GM21717 (cell line): ENCODE data around the gene MAP4K5.
A peak's percentile ranks its signal among the peaks of the same experiment; 100 is the strongest.
"Not testable (repeated sequence)": the region's sequence is repeated elsewhere in the genome, so short reads cannot be mapped to it uniquely, and the experiment has no call there.

Experiments used
- ATAC-seq: cut with Tn5 transposase; IDR thresholded peaks from one replicate; pipeline ENCODE4 v1.9.1; 2021; ENCODE audit warnings: mild to moderate bottlenecking, moderate library complexity; ENCODE audit not compliant: unreplicated experiment

The MAP4K5 gene

GRCh38 chr14:50532502-50533240, at the start of gene MAP4K5:
TSS of gene MAP4K5 (minus strand) at chr14:50532569. CDS start at chr14:50532049, 520 bp downstream.
- ATAC-seq: peak; percentile 96

- ATAC-seq: no peak
Observed at GRCh38 chr14:50578433-50578832, 46.1 kb upstream of the MAP4K5 start.

DNA sequence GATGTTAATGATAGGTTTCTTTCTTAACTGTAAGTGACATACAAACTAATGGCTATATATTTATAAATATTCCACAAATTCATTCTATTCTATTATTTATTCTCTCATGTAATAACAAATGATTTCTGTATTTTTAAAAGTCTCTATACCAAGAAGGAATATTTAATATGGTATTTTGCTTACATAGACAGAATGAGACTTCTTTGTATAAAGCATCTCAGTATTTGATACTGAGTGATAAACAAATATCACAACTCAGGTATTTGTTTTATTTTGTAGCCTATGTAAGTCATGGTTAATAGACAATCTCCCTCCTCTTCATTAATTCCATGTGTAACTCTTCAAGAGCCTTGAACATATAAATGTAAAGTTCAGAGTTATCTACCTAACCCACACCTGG, 45.6 kb upstream of the MAP4K5 start:
- ATAC-seq: no peak

- no peak for ATAC-seq
Observed at GRCh38 chr14:50575769-50576168, 43.4 kb upstream of the MAP4K5 start.

DNA sequence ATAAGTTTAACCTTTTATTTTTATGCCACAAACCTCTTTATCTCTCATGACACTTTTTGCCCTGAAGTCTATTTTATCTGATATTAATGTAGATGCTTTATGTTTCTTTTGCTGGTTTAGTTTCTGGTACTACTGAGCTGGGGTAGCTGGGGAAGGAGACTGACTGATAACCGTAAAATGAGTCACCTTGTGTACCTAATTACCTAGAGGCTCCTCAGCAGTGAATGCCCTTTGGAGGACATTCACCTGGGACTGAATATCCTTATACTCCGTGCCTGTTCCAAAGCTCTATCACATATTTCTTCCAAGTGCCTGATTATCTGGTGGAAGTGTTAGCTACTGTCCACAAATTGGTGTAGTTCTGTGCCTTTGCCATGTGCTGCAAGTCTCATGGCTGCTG, 41.5 kb upstream of the MAP4K5 start:
- ATAC-seq: no peak

DNA sequence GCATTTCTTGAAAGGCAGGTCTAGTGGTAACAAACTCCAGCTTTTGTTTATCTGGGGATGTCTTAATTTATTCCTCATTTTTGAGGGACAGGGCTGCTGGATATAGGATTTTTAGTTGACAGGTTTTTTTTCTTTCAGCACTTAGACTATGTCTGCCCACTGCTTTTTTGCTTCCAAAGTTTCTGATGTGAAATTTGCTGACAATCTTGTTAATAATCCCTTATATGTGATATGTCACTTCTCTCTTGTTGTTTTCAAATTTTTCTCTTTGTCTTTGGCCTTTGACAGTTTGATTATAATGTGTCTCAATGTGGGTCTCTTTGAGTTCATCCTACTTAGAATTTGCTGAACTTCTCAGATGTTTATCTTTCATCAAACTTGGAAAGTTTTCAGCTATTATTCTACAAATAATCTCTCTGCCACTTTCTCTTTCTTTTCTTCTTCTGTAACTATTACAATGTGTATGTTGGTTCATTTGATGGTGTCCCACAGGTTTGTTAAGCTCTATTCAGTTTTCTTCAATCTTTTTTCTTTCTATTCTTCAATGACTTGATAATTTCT, 37.4 kb upstream of the MAP4K5 start:
- no peak for ATAC-seq

- no peak for ATAC-seq
Observed at GRCh38 chr14:50562841-50563240, 30.5 kb upstream of the MAP4K5 start.

DNA sequence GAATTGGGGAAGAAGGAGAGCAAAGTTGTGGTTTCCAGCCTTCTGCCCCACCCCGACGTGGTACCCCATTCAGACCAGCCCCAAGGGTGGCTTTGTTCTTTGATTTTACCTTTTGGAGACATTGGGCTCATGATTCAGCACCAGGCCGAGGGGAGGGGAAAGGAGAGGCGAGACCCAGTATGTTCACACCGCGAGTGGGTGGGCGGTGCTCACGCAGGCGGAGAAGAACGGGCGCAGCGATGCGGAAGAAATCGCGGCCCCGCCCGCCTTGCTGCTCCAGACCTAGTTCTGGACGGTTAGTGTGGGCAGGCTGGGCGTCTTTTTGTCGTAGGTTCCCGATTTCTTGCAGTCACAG, 28.5 kb upstream of the MAP4K5 start:
- ATAC-seq: no peak

- ATAC-seq: no peak
Observed at GRCh38 chr14:50559990-50560930, 27.9 kb upstream of the MAP4K5 start, which contains the start of gene ATL1. TSS of gene ATL1 (plus strand) at chr14:50560145. CDS start at chr14:50560266, 121 bp downstream.

DNA sequence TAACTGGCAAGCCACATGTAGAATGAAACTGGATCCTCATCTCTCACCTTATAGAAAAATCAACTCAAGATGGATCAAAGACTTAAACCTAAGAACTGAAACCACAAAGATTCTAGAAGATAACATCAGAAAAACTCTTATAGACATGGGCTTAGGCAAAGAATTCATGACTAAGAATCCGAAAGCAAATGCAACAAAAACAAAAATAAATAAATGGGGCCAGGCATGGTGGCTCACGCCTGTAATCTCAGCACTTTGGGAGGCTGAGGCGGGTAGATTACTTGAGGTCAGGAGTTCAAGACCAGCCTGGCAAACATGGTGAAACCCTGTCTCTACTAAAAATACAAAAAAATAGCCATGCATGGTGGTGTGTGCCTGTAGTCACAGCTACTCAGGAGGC, 20.4 kb upstream of the MAP4K5 start:
- not testable (repeated sequence) for ATAC-seq

DNA sequence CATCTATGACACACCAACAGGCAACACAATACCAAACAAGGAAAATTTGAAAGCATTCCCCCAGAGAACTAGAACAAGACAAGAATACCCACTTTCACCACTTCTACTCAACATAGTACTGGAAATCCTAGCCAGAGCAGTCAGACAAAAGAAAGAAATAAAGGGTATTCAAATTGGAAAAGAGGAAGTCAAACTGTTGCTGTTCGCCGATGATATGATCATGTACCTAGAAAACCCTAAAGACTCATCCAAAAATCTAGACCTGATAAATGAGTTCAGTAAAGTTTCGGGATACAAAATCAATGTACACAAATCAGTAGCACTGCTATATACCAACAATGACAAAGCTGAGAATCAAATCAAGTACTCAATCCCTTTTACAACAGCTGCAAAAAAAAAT, 19.5 kb upstream of the MAP4K5 start:
- ATAC-seq: no peak

DNA sequence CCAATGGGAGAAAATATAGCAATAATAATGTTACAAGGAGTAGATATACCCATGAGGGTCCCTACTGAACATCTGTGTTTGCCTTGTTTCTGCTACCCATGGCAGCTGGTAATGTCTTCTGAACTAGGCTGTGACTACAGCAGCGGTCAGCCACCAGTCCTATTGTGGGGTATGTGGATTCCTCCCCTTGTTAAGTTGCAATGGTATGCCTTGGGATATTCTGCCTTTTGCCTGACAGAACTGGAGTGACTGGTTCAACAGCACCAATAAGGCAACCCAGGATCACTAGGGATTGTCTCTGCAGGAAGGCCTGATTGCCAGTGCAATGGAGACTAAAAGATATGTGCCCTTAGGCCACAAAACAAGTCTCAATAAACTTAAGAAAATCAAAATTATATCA, 17.9 kb upstream of the MAP4K5 start:
- no peak for ATAC-seq

DNA sequence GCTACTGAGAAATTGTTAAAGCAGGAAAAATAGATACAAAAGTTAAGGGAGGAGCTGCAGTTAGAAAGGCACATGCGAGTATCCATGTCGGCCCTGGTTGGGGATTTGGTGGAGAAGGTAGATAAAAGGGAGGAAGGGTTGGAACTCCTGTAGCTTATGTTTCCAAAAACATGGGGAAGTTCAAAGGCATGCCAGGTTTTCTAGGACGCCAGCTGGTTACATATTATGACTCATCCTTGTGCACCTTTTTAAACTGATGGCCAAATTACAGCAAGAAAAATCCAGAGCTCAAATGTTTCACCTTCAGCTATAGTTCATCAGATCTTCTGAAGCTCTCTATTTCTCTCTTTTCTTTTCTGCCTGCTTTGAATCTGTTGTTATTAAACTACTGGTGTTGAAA, 13.2 kb upstream of the MAP4K5 start:
- no peak for ATAC-seq

DNA sequence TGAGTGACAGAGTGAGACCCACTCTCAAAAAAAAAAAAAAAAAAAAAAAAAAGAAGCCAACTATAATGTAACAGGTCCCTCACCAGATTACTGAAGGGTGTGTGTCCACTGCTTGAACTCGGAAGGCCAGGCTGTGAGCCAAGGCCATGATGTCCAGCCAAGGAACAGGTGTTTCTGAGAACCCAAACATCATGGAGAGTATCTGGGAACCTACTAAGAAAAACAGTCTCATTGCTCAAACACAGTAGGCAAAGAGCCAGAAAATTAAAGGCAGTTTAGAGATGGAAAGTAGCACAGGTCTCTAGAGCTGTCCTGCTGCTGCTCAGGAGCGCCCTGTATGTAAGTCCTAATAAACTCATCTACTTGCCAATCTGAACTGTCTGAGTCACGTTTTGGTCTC, 12.5 kb upstream of the MAP4K5 start:
- ATAC-seq: no peak

DNA sequence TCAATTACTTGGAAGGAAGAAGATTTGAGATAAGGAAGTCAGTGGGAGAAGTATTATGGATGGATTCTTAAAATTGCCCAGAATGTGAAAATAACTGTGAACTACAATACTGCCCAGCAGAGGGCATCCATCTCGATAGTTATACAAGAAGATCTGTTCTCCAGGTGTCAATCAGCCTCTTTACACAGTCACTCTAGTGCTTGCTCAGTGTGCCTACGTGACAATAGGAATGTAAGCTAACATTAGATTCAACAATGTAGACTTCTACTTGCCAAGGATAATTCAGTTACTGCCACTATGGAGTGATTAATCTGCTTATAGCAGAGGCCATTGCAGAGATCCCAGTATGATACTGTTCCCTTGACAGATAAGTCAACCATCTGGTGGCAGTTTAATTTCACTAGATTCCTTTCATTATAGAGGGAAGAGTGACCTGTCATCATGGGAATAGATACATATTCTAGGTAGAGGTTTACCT, 10.6 kb upstream of the MAP4K5 start:
- ATAC-seq: no peak

DNA sequence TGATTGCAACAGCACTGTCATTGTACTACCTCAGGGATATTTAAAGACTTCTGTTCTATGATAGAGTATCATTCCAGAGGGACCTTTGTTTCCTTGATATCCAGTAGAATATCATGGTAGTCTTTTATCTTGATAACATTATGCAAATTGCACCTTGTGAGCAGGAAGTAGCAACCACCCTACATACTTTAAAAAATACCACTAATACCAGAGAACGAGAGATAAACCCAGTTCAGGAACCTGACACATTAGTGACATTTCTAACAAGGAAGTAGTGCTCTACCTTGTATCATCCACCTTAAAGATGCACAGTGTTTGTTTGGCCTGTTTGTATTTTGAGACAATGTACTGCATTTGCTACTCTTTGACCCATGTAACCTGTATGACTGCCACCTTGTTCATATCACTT, 8.8 kb upstream of the MAP4K5 start:
- ATAC-seq: no peak

DNA sequence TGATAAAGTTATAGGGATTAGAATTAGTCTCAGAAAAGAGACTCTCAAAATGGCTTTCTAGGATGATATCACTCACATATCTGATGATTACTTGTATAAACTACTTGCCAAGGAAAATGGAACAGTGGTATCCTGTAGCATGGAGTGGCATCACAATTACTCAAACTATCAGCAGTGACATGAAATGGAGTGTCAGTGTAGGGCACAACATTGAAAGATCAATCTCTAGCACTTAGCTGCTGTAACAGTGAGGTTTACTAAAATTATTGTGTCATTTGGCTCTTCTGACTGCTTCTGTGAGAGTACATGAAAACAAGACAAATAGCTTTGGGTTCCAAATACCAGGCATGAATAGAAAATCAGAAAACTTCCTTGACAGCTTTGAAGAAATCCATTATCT, 6.7 kb upstream of the MAP4K5 start:
- no peak for ATAC-seq

- ATAC-seq: not testable (repeated sequence)
Observed at GRCh38 chr14:50538034-50538433, 5.7 kb upstream of the MAP4K5 start.

DNA sequence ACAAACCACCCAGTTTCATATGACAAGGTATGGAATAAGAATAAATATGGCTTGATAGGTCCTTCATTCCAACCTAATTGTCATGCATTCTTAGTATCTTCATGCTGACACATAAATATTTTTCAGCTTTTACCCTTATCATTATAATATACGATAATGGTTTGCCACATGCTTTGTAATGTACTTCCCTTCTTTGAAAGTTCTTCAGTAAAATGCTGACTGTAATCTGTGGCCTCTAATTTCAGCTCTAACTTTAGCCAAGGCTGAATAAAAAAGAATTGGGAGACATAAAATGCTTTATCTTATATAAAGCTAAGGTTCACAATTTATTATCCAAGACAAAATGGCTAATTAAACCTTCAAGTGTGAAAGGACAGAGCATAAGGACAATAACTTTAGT, 2.6 kb upstream of the MAP4K5 start:
- ATAC-seq: no peak

- ATAC-seq: no peak
Observed at GRCh38 chr14:50534416-50534815, 2.0 kb upstream of the MAP4K5 start.

GRCh38 chr14:50533806-50534205, 1.4 kb upstream of the MAP4K5 start:
- ATAC-seq: no peak
